ENCODE data around the gene LSM11. TPM values are rescaled to one million over a fixed set of nuclear protein-coding genes. Genes with fewer than 3 reads are reported as not detected.

The LSM11 gene
- total and polyA plus RNA-seq, 2 donors (not counting 1 experiment from before 2014, with no cell fraction given), result 1.00 to 4.2 TPM

GRCh38 chr5:157764531-157764930 lies 21.0 kb downstream of the LSM11 start:
- ChIA-PET CTCF (interaction anchor here (0.7 to 3.5 kb wide), 5 partner anchors 10 to 1368 kb away, joined by 3 to 20 read pairs (median 3); no protein-coding TSS in a partner anchor), POLR2A (no interaction called here)
- ATAC-seq (ENCODE audit: low read depth), result no peak
- H3K4me1 Mint-ChIP-seq, result no peaks in the 10 kb centered on the region
- no peak overlapping the region for H3K9ac ChIP-seq (ENCODE audit: low read length)
- H3K4me3 Mint-ChIP-seq, result no peak overlapping the region
- no peak overlapping the region for H3K27ac Mint-ChIP-seq
- TF ChIP-seq EZH2 (IDR thresholded peaks at IDR 0.05; ENCODE audit: borderline replicate concordance, insufficient read depth, low read depth, low read length, poor library complexity, severe bottlenecking) (no peak), CTCF (IDR thresholded peaks at IDR 0.05) (no peak)
- no peak overlapping the region for H3K4me3 ChIP-seq (ENCODE audit: control extremely low read depth in 1 of 5, extremely low read depth in 1 of 5, insufficient read depth in 1 of 5, low read depth in 2 of 5, low read length in 4 of 5)
- H3K9me3 ChIP-seq (ENCODE audit: control extremely low read depth in 1 of 3, control insufficient read depth in 2 of 3, insufficient read depth in 1 of 3, low read length in 2 of 3), result no peaks in the 10 kb centered on the region
- no peak overlapping the region for H3K27ac ChIP-seq (ENCODE audit: low read length in 2 of 2)
- peaks cover 0 to 4% of the 10 kb centered on the region in 2 donors for H3K4me1 ChIP-seq (ENCODE audit: control insufficient read depth in 2 of 2, insufficient read depth in 2 of 2, low read length in 2 of 2)
- no peaks in the 10 kb centered on the region for H3K27me3 Mint-ChIP-seq
- no peaks in the 10 kb centered on the region for H3K79me2 ChIP-seq (ENCODE audit: control insufficient read depth, insufficient read depth, low read length)
- DNase-seq, result no peak
- no peak overlapping the region for H2AFZ ChIP-seq (ENCODE audit: insufficient read depth, low read depth, low read length, poor library complexity, severe bottlenecking)
- H4K20me1 ChIP-seq (ENCODE audit: control insufficient read depth, insufficient read depth, low read length, poor library complexity, severe bottlenecking), result no peaks in the 10 kb centered on the region
- H3K4me2 ChIP-seq (replicated peaks; ENCODE audit: low read depth, low read length, poor library complexity, severe bottlenecking), result no peak overlapping the region
- 96% methylated on average over 5 of the region's 6 CpGs for WGBS (ENCODE audit: insufficient coverage)
- no peaks in the 10 kb centered on the region for H3K27me3 ChIP-seq (replicated peaks in 1 of 4; ENCODE audit: control extremely low read depth in 1 of 4, control insufficient read depth in 3 of 4, insufficient read depth in 4 of 4, low read length in 3 of 4)
- H3K36me3 ChIP-seq (replicated peaks in 1 of 2; ENCODE audit: control extremely low read depth in 1 of 2, control insufficient read depth in 1 of 2, extremely low read depth in 1 of 2, insufficient read depth in 2 of 2, low read length in 1 of 2), result no peaks in the 10 kb centered on the region
- intact Hi-C loops (cut with micrococcal nuclease), result no loop called here
- H3K9me3 Mint-ChIP-seq (ENCODE audit: insufficient read depth), result no peaks in the 10 kb centered on the region

- H3K27ac Mint-ChIP-seq, result no peak overlapping the region
Observed at GRCh38 chr5:157766442-157766841, 22.9 kb downstream of the LSM11 start.

More at GRCh38 chr5:157766442-157766841, 22.9 kb downstream of the LSM11 start:
- Histone ChIP-seq H4K20me1 (ENCODE audit: control insufficient read depth, insufficient read depth, low read length, poor library complexity, severe bottlenecking) (no peaks in the 10 kb centered on the region), H3K4me3 (ENCODE audit: control extremely low read depth in 1 of 5, extremely low read depth in 1 of 5, insufficient read depth in 1 of 5, low read depth in 2 of 5, low read length in 4 of 5) (no peak overlapping the region), H3K79me2 (ENCODE audit: control insufficient read depth, insufficient read depth, low read length) (no peaks in the 10 kb centered on the region), H3K36me3 (replicated peaks in 1 of 2; ENCODE audit: control extremely low read depth in 1 of 2, control insufficient read depth in 1 of 2, extremely low read depth in 1 of 2, insufficient read depth in 2 of 2, low read length in 1 of 2) (no peaks in the 10 kb centered on the region), H3K9ac (ENCODE audit: low read length) (no peak overlapping the region), H3K4me2 (replicated peaks; ENCODE audit: low read depth, low read length, poor library complexity, severe bottlenecking) (no peak overlapping the region), H3K27ac (ENCODE audit: low read length in 2 of 2) (no peak overlapping the region), H3K9me3 (ENCODE audit: control extremely low read depth in 1 of 3, control insufficient read depth in 2 of 3, insufficient read depth in 1 of 3, low read length in 2 of 3) (peaks cover 0 to 5% (median 4%) of the 10 kb centered on the region in 3 donors), H3K4me1 (ENCODE audit: control insufficient read depth in 2 of 2, insufficient read depth in 2 of 2, low read length in 2 of 2) (peaks cover 0 to 4% of the 10 kb centered on the region in 2 donors), H2AFZ (ENCODE audit: insufficient read depth, low read depth, low read length, poor library complexity, severe bottlenecking) (no peak overlapping the region), H3K27me3 (replicated peaks in 1 of 4; ENCODE audit: control extremely low read depth in 1 of 4, control insufficient read depth in 3 of 4, insufficient read depth in 4 of 4, low read length in 3 of 4) (no peaks in the 10 kb centered on the region)
- 83% methylated on average over 6 of the region's 7 CpGs for WGBS (ENCODE audit: insufficient coverage)
- no peak for DNase-seq
- Mint-ChIP-seq H3K9me3 (ENCODE audit: insufficient read depth) (no peaks in the 10 kb centered on the region), H3K27me3 (no peaks in the 10 kb centered on the region), H3K4me3 (no peak overlapping the region), H3K4me1 (no peaks in the 10 kb centered on the region)
- TF ChIP-seq CTCF (IDR thresholded peaks at IDR 0.05), result no peak
- no peak for TF ChIP-seq EZH2 (IDR thresholded peaks at IDR 0.05; ENCODE audit: borderline replicate concordance, insufficient read depth, low read depth, low read length, poor library complexity, severe bottlenecking)
- CTCF ChIA-PET, result interaction anchor here (0.8 to 1.5 kb wide), 2 partner anchors 229 to 514 kb away, joined by 3 to 6 read pairs; no protein-coding TSS in a partner anchor
- ATAC-seq (ENCODE audit: low read depth), result no peak
- intact Hi-C loops (cut with micrococcal nuclease), result no loop called here
- POLR2A ChIA-PET, result no interaction called here

Data from B cell (primary cell).